Measurements from ENCODE around the gene MALL.

GRCh38 chr2:110120171-110121051 lies 4.8 kb upstream of the MALL start:
- TF ChIP-seq FOXM1 (CRISPR knock-in tag; IDR thresholded peaks at IDR 0.05) (no peak), RBM39 (IDR thresholded peaks at IDR 0.05; ENCODE audit: low read depth, low read length, poor library complexity, severe bottlenecking) (no peak), FOXJ3 (CRISPR knock-in tag; IDR thresholded peaks at IDR 0.05; ENCODE audit: borderline replicate concordance) (no peak), POLR2A (IDR thresholded peaks at IDR 0.05; ENCODE audit: insufficient read depth in 1 of 2, low read depth in 2 of 2, low read length in 2 of 2) (no peak), POLR2AphosphoS5 (IDR thresholded peaks at IDR 0.05; ENCODE audit: low read depth, low read length) (no peak), CHD4 (IDR thresholded peaks at IDR 0.05; ENCODE audit: borderline replicate concordance, low read length) (no peak), NR2C2 (CRISPR knock-in tag; IDR thresholded peaks at IDR 0.05; ENCODE audit: borderline replicate concordance) (no peak), ZNF224 (CRISPR knock-in tag; IDR thresholded peaks at IDR 0.05) (no peak), CTCF (CRISPR knock-in tag; IDR thresholded peaks at IDR 0.05) (no peak), TAF15 (IDR thresholded peaks at IDR 0.05; ENCODE audit: low read depth, low read length, poor library complexity, severe bottlenecking) (no peak), SNAPC5 (CRISPR knock-in tag; IDR thresholded peaks at IDR 0.05; ENCODE audit: borderline replicate concordance) (no peak), DZIP1 (CRISPR knock-in tag; IDR thresholded peaks at IDR 0.05) (no peak), EP300 (IDR thresholded peaks at IDR 0.05; ENCODE audit: low read depth in 2 of 2, low read length in 2 of 2) (no peak), EP300 (CRISPR knock-in tag; IDR thresholded peaks at IDR 0.05; ENCODE audit: borderline replicate concordance) (no peak)
